ENCODE results near the gene CYFIP1. TPM values are rescaled to one million over a fixed set of nuclear protein-coding genes. Genes with fewer than 3 reads are reported as not detected.

The CYFIP1 gene
- total and polyA plus RNA-seq, 2 of the 8 experiments (the other 6 are each of a cell fraction or from before 2014, with no cell fraction given) = 38.6 to 81.7 TPM

- H3K23me2 ChIP-seq (ENCODE audit: low read depth, low read length) = no peaks in the 10 kb centered on the region
- no peak overlapping the region for H3K4ac ChIP-seq (replicated peaks; ENCODE audit: insufficient read length, low read depth, low read length)
- H2BK20ac ChIP-seq (ENCODE audit: low read length) = no peak overlapping the region
- H2BK120ac ChIP-seq (replicated peaks; ENCODE audit: low read depth, low read length) = no peak overlapping the region
- H3K4me2 ChIP-seq (ENCODE audit: insufficient read depth in 1 of 2, low read depth in 2 of 2, low read length in 2 of 2) = no peak overlapping the region
- H3K79me2 ChIP-seq (ENCODE audit: control insufficient read depth in 1 of 2, insufficient read depth in 2 of 2, low read length in 2 of 2) = peaks cover 0 to 17% of the 10 kb centered on the region in 2 experiments; a peak in 2 of 4 replicates
- no peak overlapping the region for H2AFZ ChIP-seq (ENCODE audit: low read length)
- H3K27me3 ChIP-seq (replicated peaks in 1 of 4; ENCODE audit: control insufficient read depth in 3 of 4, extremely low read depth in 1 of 4, insufficient read depth in 3 of 4, low read length in 3 of 4) = peaks cover 8 to 42% (median 24%) of the 10 kb centered on the region in 4 experiments
- H3K4me1 ChIP-seq (replicated peaks in 1 of 4; ENCODE audit: control insufficient read depth in 3 of 4, insufficient read depth in 4 of 4, low read length in 3 of 4) = peaks cover 3 to 14% (median 6%) of the 10 kb centered on the region in 4 experiments; a peak in 6 of 7 replicates
- peaks cover 31 to 49% of the 10 kb centered on the region in 2 experiments for H4K20me1 ChIP-seq (replicated peaks in 1 of 2; ENCODE audit: control insufficient read depth in 1 of 2, insufficient read depth in 2 of 2, low read length in 2 of 2)
- no peak overlapping the region for H3K14ac ChIP-seq (ENCODE audit: insufficient read length)
- H3K36me3 ChIP-seq (ENCODE audit: control insufficient read depth in 2 of 4, insufficient read depth in 4 of 4, low read length in 3 of 4) = no peaks in the 10 kb centered on the region
- no peak overlapping the region for H3K18ac ChIP-seq (ENCODE audit: extremely low read depth, low read length)
- 0 out of 2 replicates have a peak overlapping the region, but pooled peaks have one; percentile 39 for H2BK12ac ChIP-seq (ENCODE audit: low read depth, low read length)
- 92% methylated on average over 25 of the region's 25 CpGs; no CpG with 5 or more reads in 1 of the 2 experiments for WGBS, 2 experiments (ENCODE audit: extremely low coverage in 1 of 2, insufficient coverage in 1 of 2, insufficient read length in 1 of 2, insufficient replicate concordance in 2 of 2, low coverage in 1 of 2, low lambda C conversion rate in 2 of 2, missing lambda C conversion rate in 1 of 2)
- no peak overlapping the region for H3K23ac ChIP-seq (ENCODE audit: insufficient read length)
- H3K56ac ChIP-seq (replicated peaks; ENCODE audit: insufficient read length, low read depth, low read length) = no peak overlapping the region
- H4K8ac ChIP-seq (ENCODE audit: extremely low read depth, insufficient read depth, low read length) = no peak overlapping the region
- no peak overlapping the region for H3K27ac ChIP-seq (ENCODE audit: low read depth, low read length)
- POLR2A ChIA-PET (ENCODE audit: partially characterized antibody) = no interaction called here
- no peak overlapping the region for H2BK5ac ChIP-seq (ENCODE audit: low read depth, low read length)
- H4K5ac ChIP-seq (ENCODE audit: insufficient read length, low read depth, low read length) = no peak overlapping the region
- H3K79me1 ChIP-seq (ENCODE audit: low read depth, low read length) = peaks cover 10% of the 10 kb centered on the region
- FAIRE-seq (no peak), DNase-seq (ENCODE audit: low read depth in 1 of 2, low spot score in 2 of 2) (no peak)
- CTCF ChIA-PET (ENCODE audit: partially characterized antibody) = interaction anchor here (0.5 kb wide), 1 partner anchor 58 kb away, joined by 3 read pairs; no protein-coding TSS in a partner anchor
- no peak overlapping the region for H2AK5ac ChIP-seq (ENCODE audit: low read depth, low read length)
- no peak overlapping the region for H3K9ac ChIP-seq (replicated peaks in 1 of 4; ENCODE audit: extremely low read depth in 1 of 4, low read depth in 3 of 4, low read length in 3 of 4)
- H4K91ac ChIP-seq (replicated peaks; ENCODE audit: insufficient read length, low read length) = no peak overlapping the region
- no peak overlapping the region for H2BK15ac ChIP-seq (ENCODE audit: low read length)
- no peaks in the 10 kb centered on the region; a peak in 1 of 4 replicates for H3K9me3 ChIP-seq (ENCODE audit: insufficient read depth in 2 of 2, low read depth in 1 of 2, low read length in 1 of 2)
- H3K4me3 ChIP-seq (ENCODE audit: extremely low read depth in 1 of 4, insufficient read depth in 2 of 4, low read depth in 3 of 4, low read length in 4 of 4) = no peak overlapping the region
- TF ChIP-seq CTCF (IDR thresholded peaks at IDR 0.05; ENCODE audit: control extremely low read depth in 1 of 3, insufficient read depth in 1 of 3, low read depth in 1 of 3, low read length in 3 of 3) (no peak), GABPA (IDR thresholded peaks at IDR 0.05; ENCODE audit: borderline replicate concordance, insufficient read depth, low read length) (no peak), SP1 (IDR thresholded peaks at IDR 0.05; ENCODE audit: low read depth, low read length) (no peak), EGR1 (IDR thresholded peaks at IDR 0.05; ENCODE audit: borderline replicate concordance, low read depth, low read length) (no peak), CBX8 (IDR thresholded peaks at IDR 0.05; ENCODE audit: borderline replicate concordance, low read depth, low read length) (no peak), TAF1 (IDR thresholded peaks at IDR 0.05; ENCODE audit: low read depth, low read length) (no peak), BRCA1 (IDR thresholded peaks at IDR 0.05; ENCODE audit: low read depth, low read length) (no peak), TEAD4 (IDR thresholded peaks at IDR 0.05; ENCODE audit: low read depth, low read length) (no peak), GTF2F1 (IDR thresholded peaks at IDR 0.05; ENCODE audit: borderline replicate concordance, low read depth, low read length) (no peak), RXRA (IDR thresholded peaks at IDR 0.05; ENCODE audit: insufficient read depth, low read depth, low read length) (no peak)
Observed at GRCh38 chr15:22950256-22950990, 29.7 kb downstream of the CYFIP1 start.

Data from H1 (cell line).